NCI-H1436 (cell line): ENCODE results near the gene MOB1A.
"Not testable (repeated sequence)": the region's sequence is repeated elsewhere in the genome, so short reads cannot be mapped to it uniquely, and the experiment has no call there.

ENCODE experiments used
- DNase-seq: peaks from one replicate; lab custom pipeline; 2025; lab: John Stamatoyannopoulos, UW

The MOB1A gene

GRCh38 chr2:74178211-74179062 is at the start of gene MOB1A:
TSS of gene MOB1A (minus strand) at chr2:74178879. CDS start at chr2:74178674, 205 bp downstream.
- peak; percentile 98 for DNase-seq

- no peak for DNase-seq
Measured at GRCh38 chr2:74227646-74228045, 49.0 kb upstream of the MOB1A start.

GRCh38 chr2:74226648-74227213 is 48.1 kb upstream of the MOB1A start:
- no peak for DNase-seq

GRCh38 chr2:74225698-74226459 is 47.2 kb upstream of the MOB1A start:
- DNase-seq: no peak

- DNase-seq: no peak
Measured at GRCh38 chr2:74223941-74224770, 45.5 kb upstream of the MOB1A start.

GRCh38 chr2:74222300-74222650 is 43.6 kb upstream of the MOB1A start:
- DNase-seq: no peak

GRCh38 chr2:74221604-74222299 is 43.1 kb upstream of the MOB1A start:
- no peak for DNase-seq

- DNase-seq: no peak
Measured at GRCh38 chr2:74221091-74221490, 42.4 kb upstream of the MOB1A start.

- DNase-seq: no peak
Measured at GRCh38 chr2:74219846-74220486, 41.3 kb upstream of the MOB1A start.

- no peak for DNase-seq
Measured at GRCh38 chr2:74216642-74217041, 38.0 kb upstream of the MOB1A start.

GRCh38 chr2:74215771-74216170 is 37.1 kb upstream of the MOB1A start:
- not testable (repeated sequence) for DNase-seq

- no peak for DNase-seq
Measured at GRCh38 chr2:74212702-74213410, 34.2 kb upstream of the MOB1A start.

GRCh38 chr2:74206180-74206688 is 27.6 kb upstream of the MOB1A start:
- no peak for DNase-seq

- DNase-seq: no peak
Measured at GRCh38 chr2:74205596-74205995, 26.9 kb upstream of the MOB1A start.

GRCh38 chr2:74205113-74205512 is 26.4 kb upstream of the MOB1A start:
- DNase-seq: no peak

GRCh38 chr2:74204436-74204835 is 25.8 kb upstream of the MOB1A start:
- DNase-seq: no peak

- DNase-seq: no peak
Measured at GRCh38 chr2:74201596-74201995, 22.9 kb upstream of the MOB1A start.

GRCh38 chr2:74201196-74201595 is 22.5 kb upstream of the MOB1A start:
- no peak for DNase-seq

GRCh38 chr2:74199871-74200305 is 21.2 kb upstream of the MOB1A start:
- no peak for DNase-seq

GRCh38 chr2:74199275-74199701 is 20.6 kb upstream of the MOB1A start:
- no peak for DNase-seq
